Stimulated activated CD8-positive, alpha-beta memory T cell treated with anti-CD3 and anti-CD28 coated beads, Interleukin-2, amount 100 ng/mL, for 1 hour (primary cell): ENCODE results near the gene TRRAP.
A peak's percentile ranks its signal among the peaks of the same experiment; 100 is the strongest.
"Not testable (repeated sequence)": the region's sequence is repeated elsewhere in the genome, so short reads cannot be mapped to it uniquely, and the experiment has no call there.

ENCODE experiments used
- DNase-seq, 2 donors: peaks; one replicate each; pipeline ENCODE4 v3.0.0-alpha.2; 2020; ENCODE audit warnings: low read depth in 2 of 2

TRRAP gene

GRCh38 chr7:98866351-98866750, 12.0 kb upstream of the TRRAP start:
- no peak for DNase-seq

- no peak for DNase-seq
Measured at GRCh38 chr7:98866765-98867164, 11.6 kb upstream of the TRRAP start.

- no peak for DNase-seq
Measured at GRCh38 chr7:98868450-98868849, 9.9 kb upstream of the TRRAP start.

GRCh38 chr7:98869027-98869596, 9.2 kb upstream of the TRRAP start:
- DNase-seq: no peak

- DNase-seq: no peak
Measured at GRCh38 chr7:98869597-98870120, 8.7 kb upstream of the TRRAP start, which contains the start of gene TMEM130. Gene TMEM130 (minus strand): TSS chr7:98870014. CDS start chr7:98869861, 153 bp downstream.

- peak; percentile 20 to 52 for DNase-seq
Measured at GRCh38 chr7:98870121-98870651, 8.1 kb upstream of the TRRAP start.

- no peak for DNase-seq
Measured at GRCh38 chr7:98870807-98871491, 7.4 kb upstream of the TRRAP start.

GRCh38 chr7:98872328-98872924, 5.9 kb upstream of the TRRAP start:
- no peak for DNase-seq

- DNase-seq: not testable (repeated sequence)
Measured at GRCh38 chr7:98873610-98874009, 4.7 kb upstream of the TRRAP start.

GRCh38 chr7:98874942-98875341, 3.4 kb upstream of the TRRAP start:
- DNase-seq: no peak

- no peak for DNase-seq
Measured at GRCh38 chr7:98875501-98875900, 2.8 kb upstream of the TRRAP start.

GRCh38 chr7:98877146-98877545, 1.2 kb upstream of the TRRAP start:
- DNase-seq: no peak

- DNase-seq: no peak
Measured at GRCh38 chr7:98877692-98878364, 504 bp upstream of the TRRAP start.

- DNase-seq: peak in 1 of 2 donors; percentile 35
Measured at GRCh38 chr7:98879198-98879978, 1.1 kb downstream of the TRRAP start.

- DNase-seq: no peak
Measured at GRCh38 chr7:98879979-98880315, 1.6 kb downstream of the TRRAP start.

- DNase-seq: no peak
Measured at GRCh38 chr7:98880485-98880884, 2.2 kb downstream of the TRRAP start.

GRCh38 chr7:98881561-98882315, 3.4 kb downstream of the TRRAP start:
- DNase-seq: no peak

- no peak for DNase-seq
Measured at GRCh38 chr7:98884416-98884815, 6.1 kb downstream of the TRRAP start.

- no peak for DNase-seq
Measured at GRCh38 chr7:98887038-98887437, 8.7 kb downstream of the TRRAP start.

- DNase-seq: no peak
Measured at GRCh38 chr7:98892609-98893008, 14.3 kb downstream of the TRRAP start.

GRCh38 chr7:98899816-98900215, 21.5 kb downstream of the TRRAP start:
- no peak for DNase-seq
